HG03460 (cell line): ENCODE data around the gene AKAP12.
"Not testable (repeated sequence)": the region's sequence is repeated elsewhere in the genome, so short reads cannot be mapped to it uniquely, and the experiment has no call there.

Experiments used
- ATAC-seq: cut with Tn5 transposase; IDR thresholded peaks from one replicate; pipeline ENCODE4 v1.9.1; 2021; ENCODE audit not compliant: unreplicated experiment

The AKAP12 gene

GRCh38 chr6:151307501-151307900 is 67.7 kb downstream of the AKAP12 start:
- ATAC-seq = no peak

- ATAC-seq = no peak
Observed at GRCh38 chr6:151309619-151310018, 69.9 kb downstream of the AKAP12 start.

GRCh38 chr6:151310279-151310678 is 70.5 kb downstream of the AKAP12 start:
- no peak for ATAC-seq

DNA sequence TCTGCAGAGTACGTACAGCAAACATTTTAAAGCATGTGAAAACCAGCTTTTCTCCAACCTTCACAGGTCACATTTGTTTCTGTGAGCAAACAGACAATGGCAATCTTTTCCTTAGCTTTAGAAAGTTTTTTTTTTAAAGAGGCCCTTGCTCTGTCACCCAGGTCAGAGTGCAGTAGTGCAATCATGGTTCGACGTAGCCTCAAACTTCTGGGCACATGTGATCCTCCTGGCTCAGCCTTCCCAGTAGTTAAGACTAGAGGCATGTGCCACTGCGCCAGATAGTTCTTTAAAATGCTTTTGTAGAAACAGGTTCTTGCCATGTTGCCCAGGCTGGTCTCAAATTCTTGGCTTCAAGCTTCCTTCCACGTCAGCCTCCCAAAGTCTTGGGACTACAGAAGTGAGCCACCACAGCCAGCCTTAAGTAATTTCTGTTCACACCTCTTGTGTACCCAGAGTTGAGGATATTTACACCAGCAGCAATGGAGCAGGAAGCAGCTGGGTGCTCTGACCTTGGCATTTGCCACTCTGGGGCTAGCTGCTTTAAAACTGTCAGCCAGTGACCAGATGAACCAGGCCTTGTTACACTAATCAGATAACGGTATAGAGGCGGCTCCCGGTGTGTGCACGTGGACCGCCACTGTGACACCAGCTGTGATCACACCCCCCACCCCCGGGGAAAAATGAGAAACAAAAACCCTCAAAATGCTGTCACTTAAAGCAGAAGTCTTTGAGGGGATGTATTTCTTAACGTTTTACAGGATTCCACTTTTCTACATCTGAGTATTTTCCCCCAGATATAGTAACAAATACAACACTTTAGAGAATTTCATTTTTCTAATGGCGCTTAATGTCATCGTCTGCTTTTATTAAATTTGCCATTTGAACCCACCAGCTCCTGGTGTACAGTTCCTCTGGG is 71.3 kb downstream of the AKAP12 start:
- ATAC-seq = no peak

DNA sequence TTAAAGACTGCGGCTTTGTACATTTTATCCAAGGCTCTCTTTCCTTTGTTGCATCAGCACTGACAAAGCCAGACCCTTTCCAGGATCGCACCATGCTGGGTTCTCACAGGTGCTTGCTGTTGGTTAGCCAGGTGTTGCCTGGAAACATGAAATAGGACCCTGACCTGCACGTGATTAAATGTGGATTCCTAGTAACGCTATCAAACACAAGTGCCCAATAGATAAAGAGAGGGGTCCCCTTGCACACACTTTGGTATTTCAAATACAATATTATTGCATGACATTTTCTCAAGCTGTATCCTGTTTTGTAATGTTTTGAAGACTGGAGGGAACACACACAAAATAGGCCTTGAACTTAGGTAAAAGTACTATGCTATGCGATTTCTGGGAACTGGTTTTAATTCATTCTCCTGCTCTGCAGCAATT is 73.3 kb downstream of the AKAP12 start:
- ATAC-seq = no peak

DNA sequence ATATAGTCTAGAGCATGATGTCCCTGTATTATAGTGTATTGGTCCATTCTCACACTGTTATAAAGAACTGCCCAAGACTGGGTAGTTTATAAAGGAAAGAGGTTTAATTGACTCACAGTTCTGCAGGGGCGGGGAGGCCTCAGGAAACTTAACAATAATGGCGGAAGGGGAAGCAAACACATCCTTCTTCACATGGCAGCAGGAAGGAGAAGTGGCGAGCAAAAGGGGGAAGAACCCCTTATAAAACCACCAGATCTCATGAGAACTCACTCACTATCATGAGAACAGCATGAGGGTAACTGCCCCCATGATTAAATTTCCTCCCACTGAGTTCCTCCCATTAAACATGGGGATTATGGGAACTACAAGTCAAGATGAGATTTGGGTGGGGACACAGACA is 75.9 kb downstream of the AKAP12 start:
- not testable (repeated sequence) for ATAC-seq

DNA sequence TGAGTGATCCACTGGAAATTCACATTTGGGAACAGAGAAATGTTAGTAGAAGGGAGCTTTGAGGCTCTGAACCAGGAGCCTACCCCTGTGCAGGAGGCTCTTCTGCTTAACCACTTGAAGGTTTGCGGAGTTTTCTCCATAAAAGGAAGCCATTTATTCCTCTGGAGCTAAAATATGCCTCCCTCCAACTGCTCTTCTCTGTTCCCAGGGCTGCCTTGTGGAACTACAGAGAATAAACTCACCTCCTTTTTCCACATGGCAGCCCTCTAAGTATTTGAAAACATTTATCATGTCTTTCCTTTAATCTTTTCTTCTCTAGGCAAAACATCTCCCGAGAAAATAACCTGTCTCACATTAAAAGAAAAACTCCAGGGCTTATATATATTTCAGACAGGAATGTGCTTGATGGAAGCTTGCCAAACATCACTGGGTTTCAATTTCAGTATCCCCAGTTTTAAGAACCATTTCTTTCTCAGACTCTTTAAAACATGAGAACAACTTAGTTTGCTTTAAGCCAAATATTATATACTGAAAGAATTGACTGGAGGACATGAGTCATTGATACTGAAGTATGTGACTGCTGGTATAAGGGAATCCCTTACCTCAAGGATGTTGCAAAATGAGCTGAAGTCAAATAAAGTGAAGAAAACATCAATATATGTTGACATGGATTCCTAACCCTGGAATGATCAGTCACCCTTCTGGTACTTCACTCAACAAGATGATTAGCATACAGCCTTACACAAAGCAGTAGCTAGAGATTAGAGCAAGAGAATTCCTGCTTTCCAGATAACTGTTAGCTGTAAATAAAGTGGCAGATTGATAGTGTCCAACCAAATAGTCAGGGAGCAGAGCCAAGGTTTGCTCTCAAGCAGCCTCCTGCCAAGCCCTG is 77.6 kb downstream of the AKAP12 start:
- no peak for ATAC-seq

DNA sequence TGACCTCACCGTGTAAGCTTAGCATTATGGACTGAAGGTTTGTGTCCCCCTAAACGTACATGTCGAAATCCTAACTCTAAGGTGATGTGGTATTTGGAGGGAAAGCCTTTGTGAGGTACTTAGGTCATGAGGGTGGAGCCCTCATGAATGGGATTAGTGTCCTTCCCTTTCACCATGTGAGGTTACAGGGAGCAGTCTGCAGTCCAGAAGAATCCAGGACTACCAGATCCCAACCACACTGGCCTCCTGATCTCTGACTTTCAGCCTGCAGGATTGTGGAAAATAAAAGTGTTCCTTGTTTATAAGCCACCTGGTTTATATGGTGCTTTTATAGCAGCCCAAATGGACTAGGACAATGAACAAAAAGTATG is 78.2 kb downstream of the AKAP12 start:
- no peak for ATAC-seq

GRCh38 chr6:151320140-151320539 is 80.4 kb downstream of the AKAP12 start:
- ATAC-seq = no peak

DNA sequence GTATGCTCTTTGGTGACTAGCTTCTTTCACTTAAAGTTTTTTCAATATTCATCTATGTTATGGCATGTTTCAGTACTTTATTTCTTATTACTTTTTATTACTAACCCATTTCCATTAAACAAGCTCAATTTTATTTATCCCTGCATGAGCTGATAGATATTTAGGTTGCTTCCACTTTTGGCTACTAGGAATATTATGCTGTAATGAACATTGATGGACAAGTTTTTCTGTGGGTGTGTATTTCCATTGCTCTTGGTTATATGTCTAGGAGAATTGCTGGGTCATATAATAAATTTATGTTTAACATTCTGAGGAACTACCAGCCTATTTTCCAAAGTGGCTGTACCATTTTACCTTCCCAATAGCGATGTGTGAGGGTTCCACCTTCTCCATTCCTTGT is 81.7 kb downstream of the AKAP12 start:
- ATAC-seq = no peak

- ATAC-seq = no peak
Observed at GRCh38 chr6:151322570-151322969, 82.8 kb downstream of the AKAP12 start.

- ATAC-seq = peak; percentile 78
Observed at GRCh38 chr6:151323791-151324487, 84.2 kb downstream of the AKAP12 start.

DNA sequence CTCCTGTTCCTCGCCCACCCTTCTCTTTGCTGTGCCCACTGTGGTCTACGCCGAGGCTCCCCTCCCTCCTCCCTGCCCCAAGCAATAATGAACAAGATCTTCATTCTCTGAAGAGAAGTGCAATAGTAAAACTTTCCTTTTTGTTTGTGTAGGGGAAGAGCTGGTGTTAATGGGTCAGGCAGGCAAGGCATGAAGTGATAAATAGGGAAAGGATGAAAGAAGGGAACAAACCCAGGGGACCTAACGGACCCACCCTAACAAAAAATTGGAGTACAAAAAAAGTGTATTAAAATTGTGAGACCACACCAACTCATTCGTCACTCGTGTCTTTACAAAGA is 84.7 kb downstream of the AKAP12 start:
- ATAC-seq = peak; percentile 27

DNA sequence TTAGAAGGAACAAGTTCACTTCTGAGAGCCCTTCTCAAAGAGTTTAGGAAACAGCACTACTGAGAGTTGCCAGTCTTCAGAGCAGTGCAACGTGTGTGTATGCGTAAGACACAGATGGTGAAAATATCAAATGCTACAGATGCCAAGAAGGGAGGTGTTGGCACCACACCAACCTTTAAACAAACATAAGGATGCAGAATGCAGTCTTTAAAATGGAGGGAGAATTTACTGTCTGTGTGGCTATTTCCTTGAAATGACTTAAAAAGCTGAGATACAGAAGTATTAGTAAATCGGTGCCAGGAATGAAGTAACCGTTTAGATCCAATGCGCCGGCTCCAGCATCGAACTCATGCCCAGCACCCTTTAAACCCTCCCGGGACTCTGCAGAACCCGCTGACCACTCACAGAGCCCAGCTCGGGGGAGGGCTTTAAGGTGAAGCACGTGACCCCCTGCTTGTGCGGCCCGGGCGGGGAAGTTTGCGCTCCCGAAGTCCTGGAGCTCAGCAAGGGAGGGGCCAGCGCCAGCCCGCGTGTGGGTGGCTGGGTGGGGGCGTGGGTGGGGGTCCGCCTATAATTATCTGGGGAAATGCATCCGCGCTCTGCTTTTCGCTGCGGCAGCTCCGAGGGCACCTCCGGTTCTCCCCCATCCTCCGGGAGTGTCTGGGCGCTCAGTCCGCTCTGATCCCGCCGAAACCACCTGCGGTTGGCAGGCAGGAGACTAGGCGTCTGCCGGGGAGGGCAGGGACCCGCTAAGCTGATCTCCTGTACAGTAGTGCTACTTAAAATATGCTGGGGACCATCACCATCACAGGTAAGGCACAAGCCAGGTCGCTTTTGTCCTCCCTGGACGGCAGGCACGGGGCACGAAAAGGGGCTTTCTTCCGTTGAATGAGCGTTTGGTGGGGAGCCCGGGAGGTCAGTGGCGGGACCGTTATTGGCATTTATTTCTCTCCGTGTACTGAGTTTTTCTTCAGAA is 85.6 kb downstream of the AKAP12 start:
- no peak for ATAC-seq

DNA sequence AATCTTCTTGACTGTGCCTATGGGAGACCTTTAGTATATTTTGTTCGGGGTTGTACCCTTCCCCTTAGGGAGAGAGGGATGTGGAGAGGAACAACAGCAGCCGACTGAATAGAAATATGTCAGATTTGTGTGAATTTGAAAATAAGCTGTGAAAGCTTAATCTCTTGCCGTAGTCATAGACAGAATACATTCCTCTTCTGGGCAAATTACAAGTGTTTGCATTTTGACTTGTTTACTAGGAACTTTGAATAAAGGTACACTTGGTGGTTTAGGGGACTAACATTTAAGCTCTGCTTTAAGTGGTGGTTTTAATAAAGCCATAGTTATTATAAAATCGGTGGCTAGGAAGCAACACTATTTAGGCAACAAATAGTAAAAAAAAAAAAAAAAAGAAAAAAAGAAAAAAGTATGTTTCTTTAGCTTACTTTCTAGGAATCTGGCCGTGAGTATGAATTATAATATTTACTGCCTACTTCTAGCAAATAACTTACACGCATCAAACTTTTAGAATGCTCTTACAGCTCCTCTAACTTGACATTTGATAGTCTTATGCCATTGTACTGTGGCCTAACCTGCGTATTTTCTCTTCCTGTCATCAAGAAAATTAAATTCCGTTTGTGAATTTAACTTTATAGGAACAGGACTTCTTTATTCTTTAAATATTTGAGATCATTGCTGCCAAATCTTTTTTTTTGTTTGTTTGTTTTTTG is 86.5 kb downstream of the AKAP12 start:
- ATAC-seq = no peak

DNA sequence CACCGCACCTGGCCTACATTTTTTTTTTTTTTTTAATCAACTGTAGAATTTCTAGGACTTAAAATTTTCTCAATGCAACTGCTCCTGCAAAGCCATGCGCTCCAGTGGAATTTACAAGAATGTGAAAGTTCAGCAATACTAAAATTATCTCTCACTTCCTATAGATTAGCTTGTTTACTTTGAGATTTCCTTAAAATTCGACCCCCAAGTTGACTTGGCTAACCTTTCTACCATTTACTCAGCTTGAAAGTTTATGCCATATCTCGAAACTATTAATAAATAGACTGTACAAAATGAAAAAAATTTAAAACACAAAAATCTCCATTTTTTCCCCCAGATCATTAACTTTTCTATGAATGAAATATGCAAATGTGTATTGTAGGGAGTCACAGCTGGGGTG is 87.3 kb downstream of the AKAP12 start:
- no peak for ATAC-seq

DNA sequence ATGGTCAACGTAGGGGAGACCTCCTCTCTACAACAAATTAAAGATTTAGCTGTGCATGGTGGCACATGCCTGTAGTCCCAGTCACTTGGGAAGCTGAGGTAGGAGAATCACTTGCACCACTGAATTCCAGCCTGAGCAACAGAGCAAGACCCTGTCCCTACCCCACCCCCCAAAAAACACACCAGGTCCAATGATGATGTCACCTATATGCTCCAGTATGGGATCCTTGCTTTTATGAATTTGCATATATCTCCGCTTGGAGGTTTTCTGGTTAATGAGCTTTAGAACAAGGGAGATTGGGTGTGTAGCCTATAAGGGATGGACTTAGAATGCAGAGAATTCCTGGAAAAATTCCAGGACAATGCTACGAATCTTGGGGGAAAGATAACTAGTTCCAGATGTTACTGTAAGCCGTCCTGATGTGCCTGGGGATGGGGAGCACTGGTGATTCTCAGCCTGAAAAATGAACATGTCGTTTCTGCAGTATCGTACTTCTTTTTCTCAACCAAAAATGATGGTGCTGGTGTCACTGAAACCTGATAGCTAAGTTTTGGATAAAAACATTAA is 90.4 kb downstream of the AKAP12 start:
- ATAC-seq = no peak

DNA sequence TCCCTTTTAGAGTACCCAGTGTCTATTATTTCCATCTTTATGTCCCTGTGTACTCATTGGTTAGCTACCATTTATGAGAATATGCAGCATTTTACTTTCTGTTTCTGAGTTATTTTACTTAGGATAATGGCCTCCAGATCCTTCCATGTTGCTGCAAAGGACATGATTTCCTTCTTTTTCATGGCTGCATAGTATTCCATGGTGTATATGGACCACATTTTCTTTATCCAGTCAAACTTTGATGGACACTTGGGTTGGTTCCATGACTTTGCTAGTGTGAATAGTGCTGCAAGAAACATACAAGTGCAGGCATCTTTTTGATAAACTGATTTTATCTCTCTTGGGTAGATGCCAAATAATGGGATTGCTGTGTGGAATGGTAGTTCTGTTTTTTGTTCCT is 96.2 kb downstream of the AKAP12 start:
- no peak for ATAC-seq

DNA sequence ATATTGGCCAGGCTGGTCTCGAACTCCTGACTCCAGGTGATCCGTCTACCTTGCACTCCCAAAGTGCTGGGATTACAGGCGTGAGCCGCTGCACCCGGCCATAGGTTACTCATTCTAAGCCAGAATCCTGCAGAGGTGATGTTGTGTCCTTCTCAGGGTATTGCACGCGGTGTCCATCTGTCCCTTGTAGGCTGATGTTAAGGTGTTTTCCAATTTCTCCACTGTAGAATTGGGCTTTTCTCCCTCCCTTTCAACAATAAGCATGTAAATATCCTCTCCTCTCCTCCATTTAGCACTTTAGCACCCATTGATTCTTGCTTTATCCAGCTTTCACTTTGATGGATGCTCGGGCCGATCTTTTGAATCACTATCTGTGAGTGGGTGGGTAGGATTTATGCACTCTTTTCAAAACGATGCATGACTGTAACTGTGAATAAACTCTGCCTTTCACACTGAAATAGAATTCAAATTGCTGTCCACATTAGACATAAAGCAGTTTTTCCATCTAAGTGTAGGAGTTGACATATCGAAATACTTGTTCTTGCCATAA is 99.0 kb downstream of the AKAP12 start:
- ATAC-seq = no peak
